Peyer's patch (tissue), 4 donors: ENCODE measurements around the gene ATP6V0E2.

Experiments
- CTCF ChIP-seq, 6 experiments: fragments of 450-650 bp in 4 of 6; fragments of 200-600 bp in 2 of 6; sonication (generic) in 1 of 6; IDR thresholded peaks; one replicate each; pipeline ENCODE4 v1.5.1; 2017 to 2019; ENCODE audit warnings: antibody characterized with exemption in 6 of 6, mild to moderate bottlenecking in 3 of 6, moderate library complexity in 1 of 6
- POLR2A ChIP-seq, 2 donors: fragments of 450-650 bp; IDR thresholded peaks; one replicate each; pipeline ENCODE4 v1.5.1; 2017; ENCODE audit warnings: antibody characterized with exemption in 2 of 2, mild to moderate bottlenecking in 2 of 2, moderate library complexity in 2 of 2

- TF ChIP-seq CTCF (IDR thresholded peaks at IDR 0.05), result no peak
- no peak for TF ChIP-seq POLR2A (IDR thresholded peaks at IDR 0.05)
These were observed 37.3 kb upstream of the ATP6V0E2 start for GRCh38 chr7:149836434-149836833.
